GM21526 (cell line): Measurements from ENCODE around the gene ETF1.
"Not testable (repeated sequence)": the region's sequence is repeated elsewhere in the genome, so short reads cannot be mapped to it uniquely, and the experiment has no call there.

Source experiments
- ATAC-seq: cut with Tn5 transposase; IDR thresholded peaks from one replicate; pipeline ENCODE4 v1.9.1; 2021; ENCODE audit warnings: moderate library complexity; ENCODE audit not compliant: unreplicated experiment, low FRiP score

ETF1 gene

GRCh38 chr5:138492560-138493045 lies 50.4 kb downstream of the ETF1 start:
- ATAC-seq: no peak

DNA sequence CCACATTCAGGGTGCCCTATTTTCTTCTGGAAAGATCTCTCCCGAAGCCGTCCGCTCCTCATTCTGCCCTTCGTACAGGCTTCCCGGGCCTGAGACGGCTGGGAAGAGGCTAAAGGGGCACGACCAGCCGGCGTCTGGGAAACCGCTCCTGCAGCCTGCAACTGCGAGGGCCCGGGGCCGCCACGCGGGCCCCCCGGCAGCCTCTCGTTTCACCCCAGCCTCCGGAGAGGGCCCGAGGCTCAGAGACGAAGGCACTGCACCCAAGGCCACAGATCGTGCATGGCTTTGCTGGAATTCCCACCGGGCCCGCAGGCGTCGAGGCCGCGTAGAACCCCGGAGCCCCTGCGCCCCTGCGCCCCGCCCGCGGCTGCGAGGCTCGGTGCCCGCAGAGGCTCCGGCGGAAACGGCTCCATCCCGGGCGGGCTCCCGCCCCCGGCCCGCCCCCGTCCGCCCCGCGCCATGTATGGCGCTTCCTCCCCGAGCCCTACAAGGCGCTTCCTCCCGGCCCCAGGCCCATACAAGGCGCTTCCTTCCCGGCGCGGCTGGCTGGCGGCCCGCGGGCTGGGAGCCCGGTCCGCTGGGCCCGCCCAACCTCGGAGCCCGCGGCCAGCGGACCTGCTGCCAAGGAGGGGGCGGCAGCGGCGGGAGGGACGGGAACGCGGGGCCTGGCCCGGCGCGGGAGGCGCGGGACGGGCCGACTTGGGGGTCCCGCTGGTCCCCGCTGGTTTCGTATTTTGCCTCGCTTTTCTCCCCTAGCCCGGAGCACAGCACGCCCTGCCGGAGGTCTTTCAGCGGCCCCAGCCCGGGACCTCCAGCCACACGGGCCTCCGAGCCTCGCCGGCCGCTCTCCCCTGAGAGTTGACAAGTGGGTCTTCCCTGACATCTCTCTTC lies 51.1 kb downstream of the ETF1 start:
- peak; percentile 91 for ATAC-seq

DNA sequence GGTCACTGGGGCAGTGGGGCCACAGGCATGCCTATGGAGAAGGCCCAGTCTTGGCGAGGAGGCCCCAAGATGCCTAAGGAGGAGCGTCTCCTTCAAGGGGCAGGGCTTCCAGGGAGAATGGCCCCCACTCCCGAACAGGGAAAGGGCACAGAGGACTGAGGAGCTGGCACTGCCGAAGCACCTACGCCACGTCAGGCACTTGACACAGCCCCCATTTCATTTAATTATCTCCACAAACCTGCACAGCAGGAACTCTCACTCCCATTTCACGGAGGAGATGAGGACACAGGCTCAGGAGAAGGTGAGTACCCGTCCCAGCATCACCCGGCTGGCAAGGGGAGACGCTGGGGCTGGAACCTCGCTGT lies 51.8 kb downstream of the ETF1 start:
- ATAC-seq: no peak

DNA sequence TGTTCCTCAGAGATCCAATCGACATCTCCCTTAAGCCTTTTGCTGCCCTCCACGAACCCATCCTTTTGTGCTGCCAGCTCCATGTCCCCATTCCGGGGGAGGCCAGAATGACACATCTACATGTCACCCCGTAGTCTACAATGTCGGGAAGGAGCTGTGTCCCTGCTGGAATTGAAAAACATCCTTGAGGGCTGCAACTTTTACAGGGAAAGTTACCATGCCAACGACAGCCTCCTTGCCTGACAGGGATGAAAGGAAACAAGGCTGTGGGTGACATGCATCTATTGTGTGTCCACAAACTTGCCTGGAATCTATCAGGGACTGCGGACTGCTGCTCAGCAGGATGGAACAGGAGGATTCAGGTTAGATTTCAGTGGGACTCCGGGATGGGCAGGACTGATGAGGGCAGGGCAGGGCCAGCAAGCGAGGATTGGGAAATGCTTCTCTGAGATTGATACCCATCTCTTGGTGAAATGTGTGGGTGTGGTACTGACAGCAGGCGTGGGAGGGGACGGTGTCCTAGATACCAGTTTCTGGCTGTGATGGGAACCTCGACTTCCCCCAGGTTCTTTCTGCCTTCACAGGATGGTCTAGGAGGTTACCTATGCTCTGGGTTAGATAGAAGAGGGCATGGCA lies 52.3 kb downstream of the ETF1 start:
- no peak for ATAC-seq

- ATAC-seq: no peak
Observed at GRCh38 chr5:138489683-138490061, 53.4 kb downstream of the ETF1 start.

- no peak for ATAC-seq
Observed at GRCh38 chr5:138488481-138488945, 54.5 kb downstream of the ETF1 start.

DNA sequence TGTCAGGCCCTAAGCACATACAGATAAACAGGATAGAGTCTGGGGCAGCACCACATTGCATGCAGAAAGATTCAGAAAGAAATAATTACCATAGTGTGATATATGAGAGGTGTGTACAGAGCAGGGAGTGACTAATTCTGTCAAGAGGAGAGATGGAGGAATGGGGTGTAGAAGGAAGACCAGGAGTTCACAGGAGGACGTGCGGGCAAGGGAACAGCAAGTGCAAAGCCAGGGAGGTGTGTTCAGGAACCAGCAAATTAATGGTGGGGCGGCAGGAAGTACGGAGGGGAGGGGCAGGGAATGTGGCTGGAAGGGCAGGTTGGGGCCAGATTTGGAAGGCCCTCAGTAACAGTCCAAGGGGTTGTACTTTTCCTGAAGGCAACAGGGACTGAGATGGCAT lies 60.4 kb downstream of the ETF1 start:
- ATAC-seq: no peak

DNA sequence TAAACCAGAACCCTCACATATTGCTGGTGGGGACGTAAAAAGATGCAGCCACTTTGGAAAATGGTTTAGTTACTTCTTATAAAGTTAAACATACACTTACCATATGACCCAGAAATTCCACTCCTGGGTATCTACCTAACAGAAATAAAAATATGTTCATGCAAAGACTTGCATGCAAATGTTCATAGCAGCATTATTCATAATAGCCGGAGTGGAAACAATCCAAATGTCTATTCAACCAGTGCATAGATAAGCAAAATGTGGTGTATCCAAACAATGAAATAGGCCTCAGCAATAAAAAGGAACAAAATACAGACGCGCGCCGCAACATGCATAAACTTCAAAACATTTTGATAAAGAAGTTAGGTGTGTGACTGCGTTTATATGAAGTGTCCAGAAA lies 66.1 kb downstream of the ETF1 start:
- ATAC-seq: no peak

GRCh38 chr5:138473151-138473550 lies 69.9 kb downstream of the ETF1 start:
- ATAC-seq: not testable (repeated sequence)

- ATAC-seq: no peak
Observed at GRCh38 chr5:138472353-138472752, 70.7 kb downstream of the ETF1 start.

DNA sequence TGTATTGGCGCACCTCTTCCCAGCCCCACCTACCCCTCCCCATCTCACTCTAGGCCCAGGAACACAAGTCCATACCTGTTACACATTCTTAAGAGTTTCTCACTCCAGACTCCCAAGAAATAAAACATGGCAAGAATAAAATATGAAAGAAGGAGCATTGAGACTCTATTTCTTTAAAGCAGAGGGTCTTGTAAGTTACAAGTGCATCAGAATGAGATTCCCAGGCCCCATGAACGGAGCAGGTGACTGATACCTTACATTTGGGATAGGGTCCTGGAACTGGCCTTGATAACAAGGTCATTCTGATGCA lies 72.0 kb downstream of the ETF1 start:
- ATAC-seq: no peak

GRCh38 chr5:138470322-138471051 lies 72.5 kb downstream of the ETF1 start:
- ATAC-seq: no peak

GRCh38 chr5:138469540-138470321 lies 73.3 kb downstream of the ETF1 start:
- no peak for ATAC-seq

DNA sequence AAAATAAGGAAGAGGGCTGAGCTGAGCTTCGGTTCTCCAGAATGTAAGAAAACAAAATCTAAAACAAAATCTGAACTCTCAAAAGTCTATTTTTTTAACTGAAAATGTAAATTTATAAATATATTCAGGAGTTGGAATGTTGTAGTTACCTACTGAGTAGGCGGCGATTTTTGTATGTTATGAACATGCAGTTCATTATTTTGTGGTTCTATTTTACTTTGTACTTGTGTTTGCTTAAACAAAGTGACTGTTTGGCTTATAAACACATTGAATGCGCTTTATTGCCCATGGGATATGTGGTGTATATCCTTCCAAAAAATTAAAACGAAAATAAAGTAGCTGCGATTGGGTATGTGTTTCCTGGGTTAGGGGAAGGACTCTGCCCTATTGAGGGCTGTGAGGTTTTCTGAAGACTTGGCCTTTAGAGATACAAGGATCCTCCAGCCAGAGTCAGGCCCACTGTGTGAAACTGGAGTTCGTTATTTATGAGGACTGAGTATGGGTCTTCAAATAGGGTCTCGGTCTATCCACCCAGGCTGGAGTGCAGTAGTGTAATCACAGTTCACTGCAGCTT lies 74.0 kb downstream of the ETF1 start:
- no peak for ATAC-seq

- no peak for ATAC-seq
Observed at GRCh38 chr5:138468133-138468965, 74.7 kb downstream of the ETF1 start.

GRCh38 chr5:138467711-138468132 lies 75.3 kb downstream of the ETF1 start:
- ATAC-seq: no peak

- ATAC-seq: no peak
Observed at GRCh38 chr5:138466900-138467710, 75.9 kb downstream of the ETF1 start.

DNA sequence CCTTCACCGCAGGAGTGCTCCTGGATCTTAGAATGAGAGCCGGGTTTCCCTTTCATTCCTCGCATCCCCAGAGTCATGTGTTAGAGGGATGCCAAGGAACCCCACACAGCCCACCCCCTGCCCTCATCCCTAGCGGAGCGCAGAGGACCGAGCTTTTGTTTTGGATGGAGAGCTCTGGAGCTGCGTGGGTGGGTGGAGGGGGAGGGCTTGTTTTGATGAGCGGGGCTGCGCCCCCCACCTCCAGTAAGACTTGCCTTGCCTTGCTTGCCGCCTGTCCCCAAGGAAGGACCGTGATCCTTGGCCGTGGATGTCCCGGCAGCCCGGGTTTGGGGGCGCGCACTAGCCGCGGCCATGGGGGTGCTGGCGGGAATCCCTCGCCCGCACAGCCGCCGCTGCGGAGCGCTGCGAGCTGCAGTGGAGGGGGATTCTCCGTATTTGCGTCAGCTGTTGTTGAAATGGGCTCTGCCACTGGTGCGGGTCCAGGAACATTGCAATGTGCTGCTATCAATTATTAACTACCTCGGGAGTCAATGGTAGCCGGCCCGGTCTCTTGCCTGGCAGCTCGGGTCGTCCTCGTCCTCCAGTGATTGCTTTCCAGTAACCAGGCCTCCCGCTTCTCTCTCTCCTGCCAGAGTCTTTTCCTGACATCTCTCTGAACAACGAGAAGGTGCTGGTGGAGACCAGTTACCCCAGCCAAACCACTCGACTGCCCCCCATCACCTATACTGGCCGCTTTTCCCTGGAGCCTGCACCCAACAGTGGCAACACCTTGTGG lies 76.7 kb downstream of the ETF1 start:
- ATAC-seq: no peak
